GM12878 (cell line): ENCODE results near the gene MEX3B. TPM values are rescaled to one million over a fixed set of nuclear protein-coding genes. Genes with fewer than 3 reads are reported as not detected.

ENCODE experiments used
- ATAC-seq: fragments of 200-7000 bp; cut with Tn5 transposase; 3 replicates; pipeline ENCODE4 v1.9.1; 2020; ENCODE audit warnings: mild to moderate bottlenecking, moderate library complexity
- BruUV-seq: library from RNA; stranded (reverse); fragments of 400-500 nt; replicated peaks from 2 replicates; lab custom pipeline; 2021; lab: Mats Ljungman, UMichigan
- CTCF ChIA-PET: fragments of 300-600 bp; sonication (Branson Sonifier 250); formaldehyde crosslinking; extraction: SDS; loops from one replicate; lab custom pipeline; 2021; ENCODE audit warnings: inconsistent platforms; lab: Yijun Ruan, JAX
- POLR2A ChIA-PET: fragments of 350-600 bp; formaldehyde crosslinking; extraction: SDS; loops from one replicate; lab custom pipeline; 2021; ENCODE audit warnings: inconsistent platforms; lab: Charles Lee
- RAD21 ChIA-PET: fragments of 300-600 bp; sonication (Branson Sonifier 250); formaldehyde crosslinking; loops from one replicate; lab custom pipeline; 2023; ENCODE audit warnings: antibody characterized with exemption; ENCODE audit not compliant: unreplicated experiment; lab: Charles Lee
- SMC1A ChIA-PET: fragments of 300-600 bp; sonication (Branson Sonifier 250); formaldehyde crosslinking; loops from one replicate; lab custom pipeline; 2023; ENCODE audit not compliant: unreplicated experiment, uncharacterized antibody; lab: Charles Lee
- DNase-seq: peaks from one replicate; pipeline ENCODE4 v3.0.0-alpha.2; 2011; ENCODE audit warnings: low read depth, low spot score
- FAIRE-seq: peaks from 3 replicates; lab custom pipeline; 2011; peaks lifted over from hg19 to GRCh38; lab: Jason Lieb, UNC
- H2AFZ ChIP-seq: 2 replicates; pipeline ENCODE4 v1.6.0; 2011; ENCODE audit warnings: low read depth, low read length, control low read depth; ENCODE audit not compliant: control insufficient read depth
- H3K27ac ChIP-seq: 2 replicates; pipeline ENCODE4 v1.5.1; 2011; ENCODE audit warnings: control low read depth; ENCODE audit not compliant: control insufficient read depth, insufficient read depth
- H3K27me3 ChIP-seq, 2 experiments: replicated peaks in 1 of 2; 2 replicates each; pipeline versions ENCODE4 v1.6.0 to v1.6.1; 2011; ENCODE audit warnings: low read length in 1 of 2; ENCODE audit not compliant: control insufficient read depth in 2 of 2, insufficient read depth in 2 of 2
- H3K36me3 ChIP-seq, 2 experiments: 2 replicates each; pipeline ENCODE4 v1.5.1; 2011; ENCODE audit warnings: low read length in 1 of 2; ENCODE audit not compliant: control insufficient read depth in 2 of 2, insufficient read depth in 2 of 2
- H3K4me1 ChIP-seq: 2 replicates; pipeline ENCODE4 v1.6.1; 2011; ENCODE audit warnings: mild to moderate bottlenecking, low read length, moderate library complexity, mixed read lengths; ENCODE audit not compliant: control insufficient read depth, insufficient read depth
- H3K4me2 ChIP-seq: 2 replicates; pipeline ENCODE4 v1.6.0; 2011; ENCODE audit warnings: control low read depth; ENCODE audit not compliant: control insufficient read depth, insufficient read depth
- H3K4me3 ChIP-seq: fragments of 200-600 bp; sonication (generic); 2 replicates; pipeline ENCODE4 v1.5.1; 2016
- H3K79me2 ChIP-seq: 2 replicates; pipeline ENCODE4 v1.6.0; 2011; ENCODE audit warnings: low read length; ENCODE audit not compliant: control insufficient read depth, insufficient read depth
- H3K9ac ChIP-seq: 2 replicates; pipeline ENCODE4 v1.8.0; 2011; ENCODE audit warnings: low read length, control low read depth, mixed read lengths; ENCODE audit not compliant: control insufficient read depth, insufficient read depth
- H3K9me3 ChIP-seq: replicated peaks from 3 replicates; pipeline ENCODE4 v1.5.1; 2011; ENCODE audit warnings: mild to moderate bottlenecking, low read length; ENCODE audit not compliant: control insufficient read depth, insufficient read depth
- H4K20me1 ChIP-seq: 2 replicates; pipeline ENCODE4 v1.6.0; 2011; ENCODE audit not compliant: control insufficient read depth, insufficient read depth
- CEBPB ChIP-seq, 2 experiments: fragments of 150-350 bp in 1 of 2; IDR thresholded peaks; 2 replicates each; pipeline ENCODE4 v1.6.1; 2012 to 2014; ENCODE audit warnings: low read depth in 2 of 2, low read length in 2 of 2, borderline replicate concordance in 1 of 2, inconsistent platforms in 1 of 2
- GABPA ChIP-seq: IDR thresholded peaks from 2 replicates; pipeline ENCODE4 v1.6.1; 2014; ENCODE audit warnings: antibody characterized with exemption, low read depth, mild to moderate bottlenecking, inconsistent platforms
- HDAC2 ChIP-seq: fragments of 200-600 bp; sonication (generic); IDR thresholded peaks from 2 replicates; pipeline ENCODE4 v1.6.1; 2017
- HDAC6 ChIP-seq: fragments of 200-600 bp; sonication (generic); IDR thresholded peaks from one replicate; pipeline ENCODE4 v1.8.0; 2017; ENCODE audit warnings: antibody characterized with exemption; ENCODE audit not compliant: unreplicated experiment
- JUND ChIP-seq: IDR thresholded peaks from 2 replicates; pipeline ENCODE4 v1.6.1; 2012; ENCODE audit warnings: low read depth, mild to moderate bottlenecking, low read length, improper control_type of control experiment, moderate library complexity
- NFXL1 ChIP-seq: fragments of 450-650 bp; IDR thresholded peaks from 2 replicates; pipeline ENCODE4 v1.6.1; 2017; ENCODE audit warnings: antibody characterized with exemption, mild to moderate bottlenecking, borderline replicate concordance
- NFYB ChIP-seq: IDR thresholded peaks from 2 replicates; pipeline ENCODE4 v1.6.1; 2011; ENCODE audit warnings: low read depth, mild to moderate bottlenecking, low read length, improper control_type of control experiment, moderate library complexity; ENCODE audit not compliant: insufficient read depth
- NKRF ChIP-seq: fragments of 450-650 bp; conservative IDR thresholded peaks from 2 replicates; pipeline ENCODE4 v1.6.1; 2017; ENCODE audit warnings: mild to moderate bottlenecking, moderate library complexity
- PKNOX1 ChIP-seq: fragments of 450-650 bp; IDR thresholded peaks from 2 replicates; pipeline ENCODE4 v1.6.1; 2016; ENCODE audit warnings: mild to moderate bottlenecking
- POLR2A ChIP-seq: IDR thresholded peaks from 2 replicates; pipeline ENCODE4 v1.6.1; 2011; ENCODE audit warnings: low read depth, mild to moderate bottlenecking, low read length
- RAD51 ChIP-seq: fragments of 450-650 bp; IDR thresholded peaks from 2 replicates; pipeline ENCODE4 v1.6.1; 2016; ENCODE audit warnings: moderate library complexity, mild to moderate bottlenecking, inconsistent platforms
- YY1 ChIP-seq: IDR thresholded peaks from 2 replicates; pipeline ENCODE4 v1.6.1; 2011; ENCODE audit warnings: low read depth, mild to moderate bottlenecking, low read length
- WGBS: methylation state at CpG from one replicate; pipeline ENCODE4 v1.1.6; 2016; ENCODE audit warnings: low lambda C conversion rate; ENCODE audit not compliant: insufficient replicate concordance, insufficient coverage; ENCODE audit errors: missing lambda C conversion rate; 5-methylcytosine and 5-hydroxymethylcytosine counted together
- in situ Hi-C: fragments of 300-500 bp; cut with MboI; formaldehyde crosslinking; loops from 9 replicates; pipeline ENCODE4 v1.14.3; 2018; ENCODE audit warnings: mixed read lengths
- intact Hi-C: fragments of 100-400 bp; cut with micrococcal nuclease; formaldehyde crosslinking; loops from one replicate; pipeline ENCODE4 v1.14.2; 2022; ENCODE audit not compliant: unreplicated experiment
- polyA plus RNA-seq, 11 experiments: library from polyadenylated mRNA; depleted of rRNA in 4 of 11; unstranded in 6 of 11; stranded (reverse) in 5 of 11; fragments of >200 nt; fragmentation: Nextera tagmentation in 4 of 11; fragmentation: Illumina TruSeq in 1 of 11; extraction: Ambion mirVana in 4 of 11; extraction: Trizol in 1 of 11; gene quantifications; 1 replicate in 1 of 11; 2 replicates in 10 of 11; pipeline versions ENCODE4 v1.2.1 to v1.2.3, GENCODE V29; 2011 to 2016; ENCODE audit warnings: inconsistent platforms in 2 of 11, missing spikeins in 2 of 11, low read depth in 1 of 11
- total RNA-seq, 4 experiments: library from RNA; depleted of rRNA in 3 of 4; stranded (reverse); fragments of >200 nt in 3 of 4; fragmentation: Illumina TruSeq in 1 of 4; extraction: Trizol in 1 of 4; gene quantifications; 2 replicates each; pipeline versions ENCODE4 v1.2.1 to v1.2.3, GENCODE V29; 2013 to 2021

MEX3B gene
- total and polyA plus RNA-seq, 10 of the 15 experiments (the other 5 are each of a cell fraction or from before 2014, with no cell fraction given) = 0.02 to 1.3 (median 0.28) TPM

- TF ChIP-seq NKRF = 0 out of 2 replicates have a peak, but pooled peaks have one; percentile 10
- 0 out of 2 replicates have a peak, but pooled peaks have one; percentile 14 for TF ChIP-seq POLR2A
- peak; percentile 62; the same call in 1 of the 2 replicates for TF ChIP-seq NFYB
- TF ChIP-seq GABPA = no peak
- TF ChIP-seq PKNOX1 = peak; percentile 60
- no peak for TF ChIP-seq HDAC6
Measured at GRCh38 chr15:82045892-82046665, at the start of gene MEX3B (continued).

- RAD21 ChIA-PET = no interaction called here
- H3K4me3 ChIP-seq = no peak overlapping the region
- ATAC-seq = no peak
- TF ChIP-seq HDAC2 (no peak), PKNOX1 (no peak), NFXL1 (no peak), RAD51 (no peak), CEBPB (IDR thresholded peaks at IDR 0.05; ENCODE audit: borderline replicate concordance in 1 of 2, low read depth in 2 of 2, low read length in 2 of 2) (no peak), JUND (no peak), YY1 (no peak)
- WGBS = 70% methylated on average over 13 of the region's 13 CpGs
- H3K27me3 ChIP-seq = no peaks in the 10 kb centered on the region; a peak in 1 of 4 replicates
- H2AFZ ChIP-seq = no peak overlapping the region
- no peak overlapping the region for H3K9ac ChIP-seq
- intact Hi-C loops = no loop called here
- no TSS peak for BruUV-seq
- no peak for DNase-seq
- no peaks in the 10 kb centered on the region for H3K4me1 ChIP-seq
- in situ Hi-C loops = no loop called here
- FAIRE-seq = no peak
- no peak overlapping the region for H3K4me2 ChIP-seq
- CTCF ChIA-PET = no interaction called here
- SMC1A ChIA-PET = no interaction called here
- H3K27ac ChIP-seq = no peak overlapping the region
- H4K20me1 ChIP-seq = no peaks in the 10 kb centered on the region
- no peaks in the 10 kb centered on the region for H3K36me3 ChIP-seq
- H3K79me2 ChIP-seq = no peaks in the 10 kb centered on the region
- H3K9me3 ChIP-seq = no peaks in the 10 kb centered on the region
- POLR2A ChIA-PET = no interaction called here
Measured at GRCh38 chr15:82093774-82094211, 48.0 kb upstream of the MEX3B start.
